Natural killer cell treated with Interleukin-12 subunit alpha and Interleukin-12 subunit beta and Interleukin-15 and Interleukin-18, amount 100 ng/mL, for 72 hours (primary cell): ENCODE results near the gene MUC13. TPM values are rescaled to one million over a fixed set of nuclear protein-coding genes. Genes with fewer than 3 reads are reported as not detected.
A peak's percentile ranks its signal among the peaks of the same experiment; 100 is the strongest.
"Not testable (repeated sequence)": the region's sequence is repeated elsewhere in the genome, so short reads cannot be mapped to it uniquely, and the experiment has no call there.

Source experiments
- ATAC-seq, 2 donors: fragments of 150-1000 bp; cut with Tn5 transposase in 1 of 2; sonication (Bioruptor Pico), chemical (Tn5 transposase) in 1 of 2; 2 replicates each; pipeline ENCODE4 v1.10.0; 2021
- DNase-seq: peaks from one replicate; pipeline ENCODE4 v3.0.0; 2022; ENCODE audit warnings: low spot score
- H3K27ac Mint-ChIP-seq, 2 donors: 1 replicate in 1 of 2; 2 replicates in 1 of 2; pipeline ENCODE4 v1.8.0; 2022; ENCODE audit warnings: mixed read lengths in 2 of 2, mild to moderate bottlenecking in 1 of 2, moderate library complexity in 1 of 2
- H3K27me3 Mint-ChIP-seq, 2 donors: 1 replicate in 1 of 2; 2 replicates in 1 of 2; pipeline ENCODE4 v1.8.0; 2022; ENCODE audit warnings: mixed read lengths in 2 of 2
- H3K36me3 Mint-ChIP-seq: one replicate; pipeline ENCODE4 v1.8.0; 2022; ENCODE audit warnings: mixed read lengths
- H3K4me1 Mint-ChIP-seq, 2 donors: 1 replicate in 1 of 2; 2 replicates in 1 of 2; pipeline ENCODE4 v1.8.0; 2022; ENCODE audit warnings: low read depth in 2 of 2, mixed read lengths in 2 of 2, mild to moderate bottlenecking in 1 of 2
- H3K4me3 Mint-ChIP-seq: one replicate; pipeline ENCODE4 v1.8.0; 2022; ENCODE audit warnings: mixed read lengths
- H3K9me3 Mint-ChIP-seq: 2 replicates; pipeline ENCODE4 v1.8.0; 2022; ENCODE audit warnings: mixed read lengths
- total RNA-seq, 2 donors: library from RNA; stranded (reverse); gene quantifications; one replicate each; pipeline ENCODE4 v1.2.3, GENCODE V29; 2022

MUC13 gene
- total RNA-seq, 2 donors from 2014 or later = 0.84 TPM; not detected in 1

GRCh38 chr3:124964387-124964786 lies 29.8 kb upstream of the MUC13 start:
- DNase-seq (no peak), ATAC-seq (no peak)
- no peak overlapping the region for H3K4me3 Mint-ChIP-seq
- H3K4me1 Mint-ChIP-seq = peaks cover 0 to 13% of the 10 kb centered on the region in 2 donors
- no peaks in the 10 kb centered on the region for H3K36me3 Mint-ChIP-seq
- H3K27ac Mint-ChIP-seq = no peak overlapping the region
- H3K9me3 Mint-ChIP-seq = no peaks in the 10 kb centered on the region
- no peaks in the 10 kb centered on the region for H3K27me3 Mint-ChIP-seq

DNA sequence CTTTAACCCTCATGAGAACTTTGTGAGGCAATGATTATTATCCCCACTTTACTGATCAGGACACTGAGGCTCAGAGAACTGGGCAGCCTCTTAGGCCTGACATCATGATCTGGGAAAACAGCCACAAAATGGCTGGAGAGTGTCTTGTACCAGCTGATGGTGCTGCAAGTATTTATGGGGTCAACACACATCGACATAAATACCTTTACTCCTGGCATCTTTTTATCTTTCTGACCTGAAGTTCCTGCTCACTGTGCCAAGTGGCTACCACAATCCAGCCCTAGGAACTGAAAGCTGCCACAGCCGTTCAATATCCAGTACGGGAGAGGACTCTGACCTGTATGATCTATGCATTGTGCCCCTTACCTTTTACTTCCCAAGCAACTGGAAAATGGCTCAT lies 29.2 kb upstream of the MUC13 start:
- ATAC-seq = peak in 1 of 2 donors; percentile 43
- H3K4me3 Mint-ChIP-seq = no peak overlapping the region
- H3K4me1 Mint-ChIP-seq = peaks cover 0 to 9% of the 10 kb centered on the region in 2 donors
- H3K9me3 Mint-ChIP-seq = no peaks in the 10 kb centered on the region
- no peak for DNase-seq
- no peak overlapping the region for H3K27ac Mint-ChIP-seq
- H3K36me3 Mint-ChIP-seq = no peaks in the 10 kb centered on the region
- no peaks in the 10 kb centered on the region for H3K27me3 Mint-ChIP-seq

GRCh38 chr3:124962403-124962940 lies 27.9 kb upstream of the MUC13 start:
- no peaks in the 10 kb centered on the region for H3K36me3 Mint-ChIP-seq
- H3K27ac Mint-ChIP-seq = no peak overlapping the region
- no peaks in the 10 kb centered on the region for H3K9me3 Mint-ChIP-seq
- peaks cover 0 to 3% of the 10 kb centered on the region in 2 donors for H3K4me1 Mint-ChIP-seq
- ATAC-seq (no peak), DNase-seq (no peak)
- no peaks in the 10 kb centered on the region for H3K27me3 Mint-ChIP-seq
- H3K4me3 Mint-ChIP-seq = no peak overlapping the region

DNA sequence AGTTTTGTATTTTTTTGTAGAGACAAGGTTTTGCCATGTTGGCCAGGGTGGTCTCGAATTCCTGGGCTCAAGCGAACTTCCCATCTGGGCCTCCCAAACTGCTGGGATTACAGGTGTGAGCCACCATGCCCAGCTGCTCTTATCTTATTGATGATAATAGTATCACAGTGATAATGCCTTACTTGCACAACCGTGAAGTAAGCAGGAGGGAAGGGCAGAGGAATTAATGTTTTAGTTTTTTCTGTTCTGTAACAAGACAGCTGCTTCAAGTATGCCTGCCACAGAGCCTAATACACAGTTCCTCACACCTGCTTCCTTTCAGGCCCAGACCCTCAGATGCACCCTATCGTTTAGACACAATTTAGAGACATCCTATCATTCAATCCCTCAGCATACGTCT lies 26.1 kb upstream of the MUC13 start:
- peaks cover 0 to 3% of the 10 kb centered on the region in 2 donors for H3K4me1 Mint-ChIP-seq
- H3K9me3 Mint-ChIP-seq = no peaks in the 10 kb centered on the region

DNA sequence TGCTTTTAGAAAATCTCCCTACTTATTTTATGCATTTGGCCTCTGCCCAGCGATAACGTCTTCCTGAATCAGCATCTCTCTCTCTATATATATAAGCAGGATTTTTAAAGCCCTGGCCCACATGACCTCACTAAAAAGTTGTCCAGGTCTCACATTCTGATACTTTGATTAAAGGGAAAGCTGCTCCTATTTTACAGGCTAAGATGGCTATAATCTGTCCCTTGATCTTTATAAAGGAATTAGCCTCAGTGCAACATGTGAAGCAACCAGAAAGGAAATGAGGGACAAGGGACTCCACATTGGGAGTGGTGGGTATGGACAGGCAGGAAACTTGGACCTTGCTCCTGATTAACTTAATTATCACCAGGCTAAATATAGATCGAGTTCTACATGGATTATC lies 25.6 kb upstream of the MUC13 start:
- no peak for DNase-seq
- Mint-ChIP-seq H3K9me3 (no peaks in the 10 kb centered on the region), H3K36me3 (no peaks in the 10 kb centered on the region), H3K27ac (no peak overlapping the region), H3K27me3 (peaks cover 0 to 5% of the 10 kb centered on the region in 2 donors), H3K4me3 (no peak overlapping the region), H3K4me1 (peaks cover 0 to 3% of the 10 kb centered on the region in 2 donors)
- no peak for ATAC-seq

More for the DNA sequence above, 26.1 kb upstream of the MUC13 start:
- ATAC-seq (no peak), DNase-seq (no peak)
- peaks cover 0 to 3% of the 10 kb centered on the region in 2 donors for H3K27me3 Mint-ChIP-seq
- no peaks in the 10 kb centered on the region for H3K36me3 Mint-ChIP-seq
- no peak overlapping the region for H3K27ac Mint-ChIP-seq
- no peak overlapping the region for H3K4me3 Mint-ChIP-seq

DNA sequence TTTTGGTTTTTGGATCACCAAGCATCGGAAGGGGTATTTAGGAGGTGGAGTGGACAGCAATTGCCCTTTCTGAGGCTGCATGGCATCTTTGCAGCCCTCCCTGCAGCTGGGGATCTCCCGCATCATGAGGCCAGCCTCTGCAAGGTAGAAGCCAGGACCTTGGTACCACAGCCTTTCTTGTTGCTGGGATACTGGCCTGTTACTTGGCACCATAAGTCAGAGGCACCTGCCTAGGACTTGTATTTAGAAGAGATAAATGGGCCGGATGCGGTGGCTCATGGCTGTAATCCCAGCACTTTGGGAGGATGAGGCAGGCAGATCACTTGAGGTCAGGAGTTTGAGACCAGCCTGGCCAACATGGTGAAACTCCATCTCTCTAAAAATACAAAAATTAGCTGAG lies 23.4 kb upstream of the MUC13 start:
- H3K27me3 Mint-ChIP-seq = peaks cover 10 to 15% of the 10 kb centered on the region in 2 donors
- not testable (repeated sequence) for ATAC-seq, H3K36me3 Mint-ChIP-seq, H3K27ac Mint-ChIP-seq, DNase-seq, H3K4me3 Mint-ChIP-seq, H3K9me3 Mint-ChIP-seq, H3K4me1 Mint-ChIP-seq

DNA sequence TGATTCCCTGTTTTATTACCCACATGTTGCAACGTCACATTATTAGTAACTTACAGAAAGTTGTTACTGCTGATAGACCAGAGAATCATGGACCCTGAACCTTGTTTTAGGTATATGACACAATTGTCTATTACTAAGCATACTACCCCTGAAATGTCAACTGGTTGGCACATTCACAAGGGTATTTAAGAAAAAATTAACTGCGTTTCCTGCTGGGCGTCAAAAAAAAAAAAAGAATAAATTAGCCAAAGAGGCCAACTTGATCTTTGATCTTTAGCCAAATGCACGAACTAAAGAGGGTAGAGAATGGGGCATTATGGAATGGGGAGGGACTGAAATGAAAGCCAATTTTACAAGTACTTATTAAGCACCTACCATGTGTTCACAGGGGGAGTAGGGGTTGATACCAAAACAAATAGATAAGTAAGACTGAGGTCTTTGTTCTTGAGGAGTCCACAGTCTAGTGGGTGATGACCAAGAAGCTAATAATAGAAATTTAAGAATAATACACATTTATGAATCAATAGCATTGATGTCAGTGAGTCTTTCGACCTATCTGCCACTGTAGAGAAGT lies 17.8 kb upstream of the MUC13 start:
- Mint-ChIP-seq H3K36me3 (no peaks in the 10 kb centered on the region), H3K27me3 (peaks cover 16 to 21% of the 10 kb centered on the region in 2 donors), H3K9me3 (no peaks in the 10 kb centered on the region), H3K4me3 (no peak overlapping the region), H3K4me1 (no peaks in the 10 kb centered on the region), H3K27ac (no peak overlapping the region)
- DNase-seq = no peak
- no peak for ATAC-seq

DNA sequence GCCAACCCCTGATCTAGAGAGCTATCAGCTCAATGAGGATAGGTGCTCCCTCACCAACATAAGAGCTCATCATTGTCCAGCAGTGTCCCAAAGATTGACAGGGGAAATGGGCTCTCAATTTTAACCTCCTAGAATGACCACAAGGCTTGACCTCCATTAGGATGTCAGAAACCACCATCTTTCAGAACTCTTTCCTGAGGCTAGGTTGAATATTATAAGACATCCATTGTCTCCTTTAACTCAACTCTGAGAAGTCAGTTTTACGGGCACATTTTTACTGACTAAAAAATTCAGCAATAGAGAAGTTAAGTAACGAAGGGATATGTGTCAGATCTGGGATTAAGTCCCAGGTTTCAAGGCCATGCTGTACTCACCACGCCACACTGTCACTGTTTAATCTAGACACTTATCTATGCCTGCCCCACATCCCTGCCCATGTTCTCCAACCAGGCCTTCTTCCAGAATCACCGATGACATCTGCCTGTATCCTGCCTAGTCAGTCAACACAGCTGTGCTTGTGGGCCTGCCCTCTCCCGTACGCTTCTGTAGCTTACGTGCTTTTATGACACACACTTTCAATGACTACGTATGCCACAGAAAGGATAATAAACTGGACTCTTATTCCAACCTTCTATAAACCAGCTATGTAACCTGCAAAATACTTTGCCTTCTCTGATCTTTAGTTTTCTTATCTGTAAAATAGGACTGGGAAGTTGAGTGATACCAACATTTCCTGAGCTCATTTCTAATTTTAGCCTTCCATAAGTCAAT lies 17.1 kb upstream of the MUC13 start:
- peaks cover 16 to 18% of the 10 kb centered on the region in 2 donors for H3K27me3 Mint-ChIP-seq
- no peak overlapping the region for H3K4me3 Mint-ChIP-seq
- H3K4me1 Mint-ChIP-seq = no peaks in the 10 kb centered on the region
- DNase-seq = no peak
- H3K36me3 Mint-ChIP-seq = no peaks in the 10 kb centered on the region
- H3K27ac Mint-ChIP-seq = no peak overlapping the region
- ATAC-seq = no peak
- H3K9me3 Mint-ChIP-seq = no peaks in the 10 kb centered on the region

- DNase-seq = no peak
- Mint-ChIP-seq H3K4me1 (no peaks in the 10 kb centered on the region), H3K9me3 (no peaks in the 10 kb centered on the region), H3K27ac (no peak overlapping the region), H3K36me3 (no peaks in the 10 kb centered on the region), H3K4me3 (no peak overlapping the region), H3K27me3 (peaks cover 15 to 21% of the 10 kb centered on the region in 2 donors)
- ATAC-seq = no peak
Measured at GRCh38 chr3:124950026-124950425, 15.5 kb upstream of the MUC13 start.

DNA sequence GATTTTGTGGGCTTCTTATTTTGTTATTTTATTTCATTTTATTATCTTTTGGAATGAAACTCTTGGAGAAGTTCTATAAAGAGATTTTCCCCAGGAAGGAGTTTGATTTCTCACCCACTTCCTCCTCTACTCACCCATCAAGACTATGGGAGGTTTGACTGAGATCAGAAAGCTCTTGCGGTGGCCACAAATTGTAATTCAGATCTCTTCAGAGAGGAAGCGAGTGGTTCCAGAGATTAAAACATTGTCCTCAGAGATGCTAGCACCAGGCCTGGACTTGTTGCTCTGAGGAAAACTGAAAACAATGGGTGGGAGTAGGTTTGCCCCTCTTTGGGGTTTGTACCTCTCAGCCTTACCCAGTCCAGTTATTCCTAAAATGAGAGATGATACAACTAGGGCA lies 8.1 kb upstream of the MUC13 start:
- Mint-ChIP-seq H3K27ac (no peak overlapping the region), H3K9me3 (no peaks in the 10 kb centered on the region), H3K36me3 (no peaks in the 10 kb centered on the region), H3K4me1 (no peaks in the 10 kb centered on the region), H3K4me3 (no peak overlapping the region), H3K27me3 (peaks cover 2 to 28% of the 10 kb centered on the region in 2 donors)
- no peak for ATAC-seq
- no peak for DNase-seq

GRCh38 chr3:124941771-124942170 lies 7.2 kb upstream of the MUC13 start:
- DNase-seq (no peak), ATAC-seq (no peak)
- Mint-ChIP-seq H3K4me3 (no peak overlapping the region), H3K27me3 (peaks cover 2 to 33% of the 10 kb centered on the region in 2 donors), H3K4me1 (no peaks in the 10 kb centered on the region), H3K9me3 (no peaks in the 10 kb centered on the region), H3K36me3 (no peaks in the 10 kb centered on the region), H3K27ac (no peak overlapping the region)

- H3K4me3 Mint-ChIP-seq = no peak overlapping the region
- DNase-seq (no peak), ATAC-seq (no peak)
- no peaks in the 10 kb centered on the region for H3K4me1 Mint-ChIP-seq
- H3K9me3 Mint-ChIP-seq = no peaks in the 10 kb centered on the region
- H3K36me3 Mint-ChIP-seq = no peaks in the 10 kb centered on the region
- H3K27ac Mint-ChIP-seq = no peak overlapping the region
- peaks cover 2 to 31% of the 10 kb centered on the region in 2 donors for H3K27me3 Mint-ChIP-seq
Measured at GRCh38 chr3:124939661-124940060, 5.1 kb upstream of the MUC13 start.

- ATAC-seq = no peak
- Mint-ChIP-seq H3K27me3 (peaks cover 5 to 30% of the 10 kb centered on the region in 2 donors), H3K9me3 (no peaks in the 10 kb centered on the region), H3K36me3 (no peaks in the 10 kb centered on the region), H3K27ac (no peak overlapping the region), H3K4me3 (no peak overlapping the region), H3K4me1 (no peaks in the 10 kb centered on the region)
- DNase-seq = no peak
Measured at GRCh38 chr3:124938896-124939295, 4.3 kb upstream of the MUC13 start.

GRCh38 chr3:124937049-124937448 lies 2.5 kb upstream of the MUC13 start:
- ATAC-seq = no peak
- Mint-ChIP-seq H3K4me3 (no peak overlapping the region), H3K27me3 (peaks cover 10 to 43% of the 10 kb centered on the region in 2 donors), H3K4me1 (peaks cover 0 to 2% of the 10 kb centered on the region in 2 donors), H3K27ac (no peak overlapping the region), H3K9me3 (no peaks in the 10 kb centered on the region), H3K36me3 (no peaks in the 10 kb centered on the region)
- DNase-seq = no peak
